HEK293 (cell line): ENCODE data around the gene ATP12A.

Source experiments
- GLIS1 ChIP-seq: fragments of 450-650 bp; formaldehyde crosslinking; IDR thresholded peaks from 2 replicates; pipeline ENCODE4 v1.5.1; 2016; ENCODE audit warnings: missing biosample characterization, missing genetic modification characterization
- HOXA7 ChIP-seq: sonication (generic); formaldehyde crosslinking; IDR thresholded peaks from 2 replicates; pipeline ENCODE4 v1.8.1; 2022; ENCODE audit warnings: missing genetic modification reagents, borderline replicate concordance
- SETDB1 ChIP-seq: IDR thresholded peaks from one replicate; pipeline ENCODE4 v1.6.1; 2017; ENCODE audit warnings: mild to moderate bottlenecking, low read length, moderate library complexity, mixed read lengths; ENCODE audit not compliant: insufficient read length
- SP2 ChIP-seq: fragments of 450-650 bp; formaldehyde crosslinking; IDR thresholded peaks from 2 replicates; pipeline ENCODE4 v1.5.1; 2016; ENCODE audit warnings: missing biosample characterization, missing genetic modification characterization
- ZBTB7A ChIP-seq: fragments of 450-650 bp; formaldehyde crosslinking; IDR thresholded peaks from 2 replicates; pipeline ENCODE4 v1.5.1; 2016; ENCODE audit warnings: low read depth, missing biosample characterization, missing genetic modification characterization
- ZNF223 ChIP-seq: fragments of 450-650 bp; formaldehyde crosslinking; IDR thresholded peaks from 2 replicates; pipeline ENCODE4 v1.5.1; 2016; ENCODE audit warnings: missing biosample characterization, missing genetic modification characterization
- ZNF416 ChIP-seq: fragments of 450-650 bp; formaldehyde crosslinking; IDR thresholded peaks from 2 replicates; pipeline ENCODE4 v1.5.1; 2016; ENCODE audit warnings: missing biosample characterization, missing genetic modification characterization
- ZNF792 ChIP-seq: fragments of 450-650 bp; formaldehyde crosslinking; IDR thresholded peaks from 2 replicates; pipeline ENCODE4 v1.5.1; 2016; ENCODE audit warnings: missing biosample characterization, missing genetic modification characterization
- TF ChIP-seq, protein P1 (sequence below): IDR thresholded peaks from 2 replicates; pipeline ENCODE4 v1.6.1; 2011; ENCODE audit warnings: mild to moderate bottlenecking, low read depth, low read length, borderline replicate concordance
- TF ChIP-seq, protein P2 (sequence below): fragments of 450-650 bp; formaldehyde crosslinking; IDR thresholded peaks from 2 replicates; pipeline ENCODE4 v1.5.1; 2016; ENCODE audit warnings: missing biosample characterization, missing genetic modification characterization
- TF ChIP-seq, protein P3 (sequence below): fragments of 450-650 bp; formaldehyde crosslinking; IDR thresholded peaks from 2 replicates; pipeline ENCODE4 v1.5.1; 2016; ENCODE audit warnings: missing biosample characterization, missing genetic modification characterization
- TF ChIP-seq, protein P4 (sequence below): fragments of 450-650 bp; formaldehyde crosslinking; conservative IDR thresholded peaks from 2 replicates; pipeline ENCODE4 v1.5.1; 2016; ENCODE audit warnings: low read depth, missing biosample characterization, missing genetic modification characterization

DNA sequence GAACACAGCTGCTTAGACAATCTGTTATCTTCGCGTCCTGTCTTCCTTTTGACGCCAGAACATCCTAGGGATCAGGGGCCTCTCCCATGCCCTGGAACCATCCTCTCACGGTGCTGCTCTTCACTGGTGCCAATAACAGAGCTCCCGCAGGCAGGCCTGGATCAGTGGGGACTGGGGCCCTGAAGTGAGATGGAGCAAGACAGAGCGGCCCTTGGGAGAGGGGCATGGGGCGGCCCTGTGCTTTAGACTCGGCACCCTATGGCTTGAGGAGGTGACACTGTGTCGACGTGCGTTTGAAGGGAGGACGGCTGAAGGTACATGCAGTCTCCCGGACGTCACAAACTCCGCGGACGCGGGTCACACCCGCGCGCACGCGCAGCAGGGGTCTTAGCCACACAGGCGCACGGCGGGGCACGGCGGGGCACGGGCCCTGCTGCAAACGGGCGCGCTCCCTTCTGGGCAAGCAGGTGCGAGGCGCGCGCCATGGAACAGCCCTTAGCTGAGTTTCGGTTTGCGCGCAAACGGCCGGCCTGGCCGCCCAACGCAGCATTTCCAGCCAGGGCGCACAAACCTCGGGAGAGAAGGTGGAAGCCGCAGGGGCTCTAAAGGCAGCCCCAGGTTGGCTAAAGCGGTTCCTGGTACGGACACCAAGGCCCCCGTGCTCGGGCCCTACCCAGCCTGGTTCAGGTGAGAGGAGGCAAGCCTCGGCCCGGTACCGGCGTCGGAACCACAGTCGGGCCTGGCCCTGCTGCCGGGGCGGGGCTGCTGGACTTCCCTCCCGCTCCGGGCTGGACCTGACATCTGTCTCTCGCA, 67.2 kb downstream of the ATP12A start:
- no peak for TF ChIP-seq GLIS1 (tag by site-specific recombination)
- TF ChIP-seq SETDB1 = no peak
- TF ChIP-seq, protein P1, sequence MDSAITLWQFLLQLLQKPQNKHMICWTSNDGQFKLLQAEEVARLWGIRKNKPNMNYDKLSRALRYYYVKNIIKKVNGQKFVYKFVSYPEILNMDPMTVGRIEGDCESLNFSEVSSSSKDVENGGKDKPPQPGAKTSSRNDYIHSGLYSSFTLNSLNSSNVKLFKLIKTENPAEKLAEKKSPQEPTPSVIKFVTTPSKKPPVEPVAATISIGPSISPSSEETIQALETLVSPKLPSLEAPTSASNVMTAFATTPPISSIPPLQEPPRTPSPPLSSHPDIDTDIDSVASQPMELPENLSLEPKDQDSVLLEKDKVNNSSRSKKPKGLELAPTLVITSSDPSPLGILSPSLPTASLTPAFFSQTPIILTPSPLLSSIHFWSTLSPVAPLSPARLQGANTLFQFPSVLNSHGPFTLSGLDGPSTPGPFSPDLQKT = no peak
- TF ChIP-seq, protein P2, sequence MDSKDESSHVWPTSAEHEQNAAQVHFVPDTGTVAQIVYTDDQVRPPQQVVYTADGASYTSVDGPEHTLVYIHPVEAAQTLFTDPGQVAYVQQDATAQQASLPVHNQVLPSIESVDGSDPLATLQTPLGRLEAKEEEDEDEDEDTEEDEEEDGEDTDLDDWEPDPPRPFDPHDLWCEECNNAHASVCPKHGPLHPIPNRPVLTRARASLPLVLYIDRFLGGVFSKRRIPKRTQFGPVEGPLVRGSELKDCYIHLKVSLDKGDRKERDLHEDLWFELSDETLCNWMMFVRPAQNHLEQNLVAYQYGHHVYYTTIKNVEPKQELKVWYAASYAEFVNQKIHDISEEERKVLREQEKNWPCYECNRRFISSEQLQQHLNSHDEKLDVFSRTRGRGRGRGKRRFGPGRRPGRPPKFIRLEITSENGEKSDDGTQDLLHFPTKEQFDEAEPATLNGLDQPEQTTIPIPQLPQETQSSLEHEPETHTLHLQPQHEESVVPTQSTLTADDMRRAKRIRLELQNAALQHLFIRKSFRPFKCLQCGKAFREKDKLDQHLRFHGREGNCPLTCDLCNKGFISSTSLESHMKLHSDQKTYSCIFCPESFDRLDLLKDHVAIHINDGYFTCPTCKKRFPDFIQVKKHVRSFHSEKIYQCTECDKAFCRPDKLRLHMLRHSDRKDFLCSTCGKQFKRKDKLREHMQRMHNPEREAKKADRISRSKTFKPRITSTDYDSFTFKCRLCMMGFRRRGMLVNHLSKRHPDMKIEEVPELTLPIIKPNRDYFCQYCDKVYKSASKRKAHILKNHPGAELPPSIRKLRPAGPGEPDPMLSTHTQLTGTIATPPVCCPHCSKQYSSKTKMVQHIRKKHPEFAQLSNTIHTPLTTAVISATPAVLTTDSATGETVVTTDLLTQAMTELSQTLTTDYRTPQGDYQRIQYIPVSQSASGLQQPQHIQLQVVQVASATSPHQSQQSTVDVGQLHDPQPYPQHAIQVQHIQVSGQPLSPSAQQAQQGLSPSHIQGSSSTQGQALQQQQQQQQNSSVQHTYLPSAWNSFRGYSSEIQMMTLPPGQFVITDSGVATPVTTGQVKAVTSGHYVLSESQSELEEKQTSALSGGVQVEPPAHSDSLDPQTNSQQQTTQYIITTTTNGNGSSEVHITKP (tag by site-specific recombination) = no peak
- no peak for TF ChIP-seq ZBTB7A
- TF ChIP-seq, protein P3, sequence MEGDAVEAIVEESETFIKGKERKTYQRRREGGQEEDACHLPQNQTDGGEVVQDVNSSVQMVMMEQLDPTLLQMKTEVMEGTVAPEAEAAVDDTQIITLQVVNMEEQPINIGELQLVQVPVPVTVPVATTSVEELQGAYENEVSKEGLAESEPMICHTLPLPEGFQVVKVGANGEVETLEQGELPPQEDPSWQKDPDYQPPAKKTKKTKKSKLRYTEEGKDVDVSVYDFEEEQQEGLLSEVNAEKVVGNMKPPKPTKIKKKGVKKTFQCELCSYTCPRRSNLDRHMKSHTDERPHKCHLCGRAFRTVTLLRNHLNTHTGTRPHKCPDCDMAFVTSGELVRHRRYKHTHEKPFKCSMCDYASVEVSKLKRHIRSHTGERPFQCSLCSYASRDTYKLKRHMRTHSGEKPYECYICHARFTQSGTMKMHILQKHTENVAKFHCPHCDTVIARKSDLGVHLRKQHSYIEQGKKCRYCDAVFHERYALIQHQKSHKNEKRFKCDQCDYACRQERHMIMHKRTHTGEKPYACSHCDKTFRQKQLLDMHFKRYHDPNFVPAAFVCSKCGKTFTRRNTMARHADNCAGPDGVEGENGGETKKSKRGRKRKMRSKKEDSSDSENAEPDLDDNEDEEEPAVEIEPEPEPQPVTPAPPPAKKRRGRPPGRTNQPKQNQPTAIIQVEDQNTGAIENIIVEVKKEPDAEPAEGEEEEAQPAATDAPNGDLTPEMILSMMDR (tag by site-specific recombination) = no peak
- TF ChIP-seq HOXA7 (CRISPR knock-in tag) = no peak
- TF ChIP-seq, protein P4, sequence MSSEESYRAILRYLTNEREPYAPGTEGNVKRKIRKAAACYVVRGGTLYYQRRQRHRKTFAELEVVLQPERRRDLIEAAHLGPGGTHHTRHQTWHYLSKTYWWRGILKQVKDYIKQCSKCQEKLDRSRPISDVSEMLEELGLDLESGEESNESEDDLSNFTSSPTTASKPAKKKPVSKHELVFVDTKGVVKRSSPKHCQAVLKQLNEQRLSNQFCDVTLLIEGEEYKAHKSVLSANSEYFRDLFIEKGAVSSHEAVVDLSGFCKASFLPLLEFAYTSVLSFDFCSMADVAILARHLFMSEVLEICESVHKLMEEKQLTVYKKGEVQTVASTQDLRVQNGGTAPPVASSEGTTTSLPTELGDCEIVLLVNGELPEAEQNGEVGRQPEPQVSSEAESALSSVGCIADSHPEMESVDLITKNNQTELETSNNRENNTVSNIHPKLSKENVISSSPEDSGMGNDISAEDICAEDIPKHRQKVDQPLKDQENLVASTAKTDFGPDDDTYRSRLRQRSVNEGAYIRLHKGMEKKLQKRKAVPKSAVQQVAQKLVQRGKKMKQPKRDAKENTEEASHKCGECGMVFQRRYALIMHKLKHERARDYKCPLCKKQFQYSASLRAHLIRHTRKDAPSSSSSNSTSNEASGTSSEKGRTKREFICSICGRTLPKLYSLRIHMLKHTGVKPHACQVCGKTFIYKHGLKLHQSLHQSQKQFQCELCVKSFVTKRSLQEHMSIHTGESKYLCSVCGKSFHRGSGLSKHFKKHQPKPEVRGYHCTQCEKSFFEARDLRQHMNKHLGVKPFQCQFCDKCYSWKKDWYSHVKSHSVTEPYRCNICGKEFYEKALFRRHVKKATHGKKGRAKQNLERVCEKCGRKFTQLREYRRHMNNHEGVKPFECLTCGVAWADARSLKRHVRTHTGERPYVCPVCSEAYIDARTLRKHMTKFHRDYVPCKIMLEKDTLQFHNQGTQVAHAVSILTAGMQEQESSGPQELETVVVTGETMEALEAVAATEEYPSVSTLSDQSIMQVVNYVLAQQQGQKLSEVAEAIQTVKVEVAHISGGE (tag by site-specific recombination) = no peak
- TF ChIP-seq SP2 (tag by site-specific recombination) = no peak
- no peak for TF ChIP-seq ZNF792 (tag by site-specific recombination)
- TF ChIP-seq ZNF223 (tag by site-specific recombination) = no peak
- TF ChIP-seq ZNF416 (tag by site-specific recombination) = no peak
